Naive thymus-derived CD4-positive, alpha-beta T cell (primary cell): Measurements from ENCODE around the gene GABRA5. TPM values are rescaled to one million over a fixed set of nuclear protein-coding genes. Genes with fewer than 3 reads are reported as not detected.

Source experiments
- ATAC-seq: fragments of 150-1000 bp; cut with Tn5 transposase; 2 replicates; pipeline ENCODE4 v1.10.0; 2021; ENCODE audit warnings: mild to moderate bottlenecking, moderate library complexity
- CTCF ChIA-PET: fragments of 350-600 bp; sonication (Branson Sonifier 250); formaldehyde crosslinking; loops from one replicate; lab custom pipeline; 2021; ENCODE audit warnings: antibody characterized with exemption; lab: Charles Lee
- POLR2A ChIA-PET: fragments of 350-600 bp; sonication (Branson Sonifier 250); formaldehyde crosslinking; loops from one replicate; lab custom pipeline; 2021; ENCODE audit warnings: antibody characterized with exemption, inconsistent platforms; lab: Charles Lee
- DNase-seq, 9 donors: peaks; one replicate each; pipeline versions ENCODE4 v3.0.0 to v3.0.0-alpha.2; 2020 to 2022; ENCODE audit warnings: mixed read lengths in 1 of 9
- H3K27ac ChIP-seq: one replicate; pipeline ENCODE4 v1.7.0; 2013; ENCODE audit warnings: mild to moderate bottlenecking, low read depth, low read length, moderate library complexity
- H3K27me3 ChIP-seq, 2 donors: one replicate each; pipeline ENCODE4 v1.7.0; 2013; ENCODE audit warnings: low read length in 2 of 2, mild to moderate bottlenecking in 2 of 2, moderate library complexity in 2 of 2; ENCODE audit not compliant: control insufficient read depth in 2 of 2, insufficient read depth in 2 of 2
- H3K36me3 ChIP-seq, 3 experiments: 1 replicate in 2 of 3; 2 replicates in 1 of 3; pipeline ENCODE4 v1.7.0; 2013; ENCODE audit warnings: low read length in 3 of 3, mild to moderate bottlenecking in 3 of 3, moderate library complexity in 1 of 3; ENCODE audit not compliant: insufficient read depth in 3 of 3, control insufficient read depth in 2 of 3
- H3K4me1 ChIP-seq, 2 donors: one replicate each; pipeline ENCODE4 v1.7.0; 2013; ENCODE audit warnings: low read length in 2 of 2, mild to moderate bottlenecking in 2 of 2, moderate library complexity in 1 of 2; ENCODE audit not compliant: control insufficient read depth in 2 of 2, insufficient read depth in 2 of 2
- H3K4me3 ChIP-seq: 2 replicates; pipeline ENCODE4 v1.7.0; 2013; ENCODE audit warnings: mild to moderate bottlenecking, low read length
- H3K9me3 ChIP-seq, 3 experiments: 1 replicate in 2 of 3; 2 replicates in 1 of 3; pipeline ENCODE4 v1.7.0; 2013; ENCODE audit warnings: low read length in 3 of 3; ENCODE audit not compliant: control insufficient read depth in 2 of 3
- H3K27ac Mint-ChIP-seq, 9 donors: one replicate each; pipeline ENCODE4 v1.8.0; 2020 to 2022; ENCODE audit warnings: mixed read lengths in 9 of 9, mild to moderate bottlenecking in 8 of 9, moderate library complexity in 5 of 9, inconsistent platforms in 2 of 9
- H3K27me3 Mint-ChIP-seq, 5 donors: one replicate each; pipeline ENCODE4 v1.8.0; 2021 to 2022; ENCODE audit warnings: mixed read lengths in 5 of 5, mild to moderate bottlenecking in 1 of 5
- H3K36me3 Mint-ChIP-seq, 5 donors: one replicate each; pipeline ENCODE4 v1.8.0; 2020 to 2022; ENCODE audit warnings: mixed read lengths in 5 of 5, mild to moderate bottlenecking in 3 of 5, inconsistent platforms in 1 of 5
- H3K4me1 Mint-ChIP-seq, 7 donors: one replicate each; pipeline ENCODE4 v1.8.0; 2020 to 2022; ENCODE audit warnings: mixed read lengths in 7 of 7, mild to moderate bottlenecking in 3 of 7, inconsistent platforms in 1 of 7
- H3K4me3 Mint-ChIP-seq, 10 donors: one replicate each; pipeline ENCODE4 v1.8.0; 2020 to 2022; ENCODE audit warnings: mild to moderate bottlenecking in 10 of 10, mixed read lengths in 10 of 10, moderate library complexity in 6 of 10, inconsistent platforms in 2 of 10
- H3K9me3 Mint-ChIP-seq, 11 donors: one replicate each; pipeline ENCODE4 v1.8.0; 2020 to 2022; ENCODE audit warnings: mixed read lengths in 11 of 11, mild to moderate bottlenecking in 4 of 11, inconsistent platforms in 1 of 11, moderate library complexity in 1 of 11
- intact Hi-C, 2 donors: fragments of 100-400 bp; cut with micrococcal nuclease; formaldehyde crosslinking; loops; one replicate each; pipeline ENCODE4 v1.15.1; 2023
- polyA plus RNA-seq, 2 donors: library from polyadenylated mRNA; unstranded; fragments of 300-500 nt; fragmentation: Illumina TruSeq; gene quantifications; one replicate each; pipeline ENCODE4 v1.2.3, GENCODE V29; 2021
- total RNA-seq, 6 experiments: library from RNA in 5 of 6; stranded (reverse) in 5 of 6; gene quantifications; 1 replicate in 5 of 6; 2 replicates in 1 of 6; pipeline ENCODE4 v1.2.3 and lab custom pipeline; 2021 to 2026

Gene GABRA5
- total and polyA plus RNA-seq, 7 experiments from 2014 or later = not detected

GRCh38 chr15:26929588-26929987, 62.7 kb downstream of the GABRA5 start:
- ChIA-PET POLR2A (no interaction called here), CTCF (no interaction called here)
- H3K9me3 ChIP-seq = no peaks in the 10 kb centered on the region
- Mint-ChIP-seq H3K4me1 (no peaks in the 10 kb centered on the region), H3K27me3 (no peaks in the 10 kb centered on the region), H3K36me3 (peaks cover 0 to 4% (median 0%) of the 10 kb centered on the region in 5 donors), H3K4me3 (no peak overlapping the region), H3K27ac (no peak overlapping the region), H3K9me3 (peaks cover 3 to 16% (median 6%) of the 10 kb centered on the region in 11 donors)
- ATAC-seq = no peak
- H3K4me1 ChIP-seq = no peaks in the 10 kb centered on the region
- no peaks in the 10 kb centered on the region for H3K36me3 ChIP-seq
- intact Hi-C loops = no loop called here
- no peaks in the 10 kb centered on the region for H3K27me3 ChIP-seq
- H3K27ac ChIP-seq = no peak overlapping the region
- DNase-seq = no peak
- H3K4me3 ChIP-seq = no peak overlapping the region

- Mint-ChIP-seq H3K36me3 (peaks cover 0 to 4% (median 0%) of the 10 kb centered on the region in 5 donors), H3K9me3 (peaks cover 0 to 20% (median 10%) of the 10 kb centered on the region in 11 donors), H3K4me1 (no peaks in the 10 kb centered on the region), H3K4me3 (no peak overlapping the region), H3K27ac (no peak overlapping the region), H3K27me3 (no peaks in the 10 kb centered on the region)
- H3K4me1 ChIP-seq = no peaks in the 10 kb centered on the region
- no peak overlapping the region for H3K27ac ChIP-seq
- ChIA-PET POLR2A (no interaction called here), CTCF (no interaction called here)
- DNase-seq (no peak), ATAC-seq (no peak)
- H3K36me3 ChIP-seq = no peaks in the 10 kb centered on the region
- H3K9me3 ChIP-seq = no peaks in the 10 kb centered on the region
- no peaks in the 10 kb centered on the region for H3K27me3 ChIP-seq
- intact Hi-C loops = no loop called here
- H3K4me3 ChIP-seq = no peak overlapping the region
Measured at GRCh38 chr15:26934848-26935247, 68.0 kb downstream of the GABRA5 start.

- intact Hi-C loops = no loop called here
- no peaks in the 10 kb centered on the region for H3K27me3 Mint-ChIP-seq
- ATAC-seq (no peak), DNase-seq (no peak)
- ChIA-PET CTCF (no interaction called here), POLR2A (no interaction called here)
- no peak overlapping the region for H3K4me3 Mint-ChIP-seq
- Histone ChIP-seq H3K36me3 (no peaks in the 10 kb centered on the region), H3K27me3 (no peaks in the 10 kb centered on the region), H3K4me3 (no peak overlapping the region), H3K4me1 (no peaks in the 10 kb centered on the region), H3K27ac (no peak overlapping the region), H3K9me3 (no peaks in the 10 kb centered on the region)
- H3K27ac Mint-ChIP-seq = no peak overlapping the region
- peaks cover 0 to 2% (median 0%) of the 10 kb centered on the region in 5 donors for H3K36me3 Mint-ChIP-seq
- peaks cover 0 to 18% (median 9%) of the 10 kb centered on the region in 11 donors for H3K9me3 Mint-ChIP-seq
- no peaks in the 10 kb centered on the region for H3K4me1 Mint-ChIP-seq
Measured at GRCh38 chr15:26935322-26935721, 68.5 kb downstream of the GABRA5 start.

- Histone ChIP-seq H3K9me3 (no peaks in the 10 kb centered on the region), H3K4me1 (no peaks in the 10 kb centered on the region), H3K36me3 (no peaks in the 10 kb centered on the region), H3K27me3 (no peaks in the 10 kb centered on the region), H3K27ac (no peak overlapping the region), H3K4me3 (no peak overlapping the region)
- no peak overlapping the region for H3K27ac Mint-ChIP-seq
- ATAC-seq (no peak), DNase-seq (no peak)
- intact Hi-C loops = no loop called here
- ChIA-PET CTCF (no interaction called here), POLR2A (no interaction called here)
- H3K36me3 Mint-ChIP-seq = no peaks in the 10 kb centered on the region
- H3K4me3 Mint-ChIP-seq = no peak overlapping the region
- no peaks in the 10 kb centered on the region for H3K27me3 Mint-ChIP-seq
- H3K4me1 Mint-ChIP-seq = no peaks in the 10 kb centered on the region
- H3K9me3 Mint-ChIP-seq = peaks cover 0 to 16% (median 8%) of the 10 kb centered on the region in 11 donors
Measured at GRCh38 chr15:26936502-26936901, 69.6 kb downstream of the GABRA5 start.

GRCh38 chr15:26937134-26937533, 70.3 kb downstream of the GABRA5 start:
- Mint-ChIP-seq H3K27ac (no peak overlapping the region), H3K36me3 (no peaks in the 10 kb centered on the region), H3K9me3 (peaks cover 0 to 13% (median 6%) of the 10 kb centered on the region in 11 donors), H3K27me3 (no peaks in the 10 kb centered on the region), H3K4me1 (no peaks in the 10 kb centered on the region), H3K4me3 (no peak overlapping the region)
- intact Hi-C loops = no loop called here
- Histone ChIP-seq H3K27me3 (no peaks in the 10 kb centered on the region), H3K36me3 (no peaks in the 10 kb centered on the region), H3K4me3 (no peak overlapping the region), H3K27ac (no peak overlapping the region), H3K9me3 (no peaks in the 10 kb centered on the region), H3K4me1 (no peaks in the 10 kb centered on the region)
- POLR2A ChIA-PET = no interaction called here
- DNase-seq (no peak), ATAC-seq (peak; percentile 14)
- CTCF ChIA-PET = no interaction called here

- Mint-ChIP-seq H3K27me3 (peaks cover 0 to 4% (median 0%) of the 10 kb centered on the region in 5 donors), H3K36me3 (no peaks in the 10 kb centered on the region), H3K27ac (no peak overlapping the region), H3K4me1 (no peaks in the 10 kb centered on the region), H3K9me3 (peaks cover 0 to 13% (median 5%) of the 10 kb centered on the region in 11 donors), H3K4me3 (no peak overlapping the region)
- Histone ChIP-seq H3K36me3 (no peaks in the 10 kb centered on the region), H3K4me1 (no peaks in the 10 kb centered on the region), H3K4me3 (no peak overlapping the region), H3K9me3 (no peaks in the 10 kb centered on the region), H3K27me3 (no peaks in the 10 kb centered on the region), H3K27ac (no peak overlapping the region)
- ChIA-PET CTCF (no interaction called here), POLR2A (no interaction called here)
- ATAC-seq = no peak
- no peak for DNase-seq
- intact Hi-C loops = no loop called here
Measured at GRCh38 chr15:26939398-26939797, 72.5 kb downstream of the GABRA5 start.

GRCh38 chr15:26941489-26941888, 74.6 kb downstream of the GABRA5 start:
- ATAC-seq (no peak), DNase-seq (no peak)
- H3K9me3 Mint-ChIP-seq = peaks cover 0 to 8% (median 3%) of the 10 kb centered on the region in 11 donors
- no peaks in the 10 kb centered on the region for H3K4me1 Mint-ChIP-seq
- Histone ChIP-seq H3K27ac (no peak overlapping the region), H3K4me3 (no peak overlapping the region), H3K36me3 (no peaks in the 10 kb centered on the region), H3K4me1 (no peaks in the 10 kb centered on the region), H3K27me3 (no peaks in the 10 kb centered on the region), H3K9me3 (no peaks in the 10 kb centered on the region)
- intact Hi-C loops = no loop called here
- POLR2A ChIA-PET = no interaction called here
- CTCF ChIA-PET = no interaction called here
- H3K27me3 Mint-ChIP-seq = peaks cover 0 to 4% (median 0%) of the 10 kb centered on the region in 5 donors
- H3K4me3 Mint-ChIP-seq = no peak overlapping the region
- no peak overlapping the region for H3K27ac Mint-ChIP-seq
- no peaks in the 10 kb centered on the region for H3K36me3 Mint-ChIP-seq
